HL-60 (cell line): ENCODE data around the gene PTPRN2.

Source experiments
- DNase-seq, 2 experiments: peaks; one replicate each; pipeline ENCODE4 v3.0.0-alpha.2; 2010 to 2020; ENCODE audit warnings: low read depth in 1 of 2, low spot score in 1 of 2
- H3K27ac ChIP-seq: fragments of 250-450 bp; sonication (Bioruptor Pico); replicated peaks from 2 replicates; pipeline ENCODE4 v1.5.1; 2020; ENCODE audit warnings: mild to moderate bottlenecking, moderate library complexity
- H3K27me3 ChIP-seq: fragments of 250-450 bp; sonication (Bioruptor Pico); 2 replicates; pipeline ENCODE4 v1.5.1; 2021; ENCODE audit warnings: mild to moderate bottlenecking, moderate library complexity; ENCODE audit not compliant: insufficient read depth, poor library complexity, severe bottlenecking
- H3K4me3 ChIP-seq: replicated peaks from 2 replicates; pipeline ENCODE4 v1.5.1; 2011; ENCODE audit warnings: mild to moderate bottlenecking, control low read depth, low read length; ENCODE audit not compliant: insufficient read depth
- GABPA ChIP-seq: IDR thresholded peaks from 2 replicates; pipeline ENCODE4 v1.6.1; 2012; ENCODE audit warnings: low read depth
- POLR2AphosphoS5 ChIP-seq: IDR thresholded peaks from 2 replicates; pipeline ENCODE4 v1.6.1; 2012; ENCODE audit warnings: low read depth
- REST ChIP-seq: IDR thresholded peaks from 2 replicates; pipeline ENCODE4 v1.6.1; 2012; ENCODE audit warnings: low read depth; ENCODE audit not compliant: insufficient replicate concordance
- SPI1 ChIP-seq: IDR thresholded peaks from 2 replicates; pipeline ENCODE4 v1.6.1; 2012; ENCODE audit warnings: low read depth, mild to moderate bottlenecking, borderline replicate concordance
- TF ChIP-seq, protein P1 (sequence below): IDR thresholded peaks from one replicate; pipeline ENCODE4 v1.5.1; 2011; ENCODE audit warnings: low read length, control low read depth, inconsistent platforms; ENCODE audit not compliant: insufficient read depth

PTPRN2 gene

GRCh38 chr7:158592541-158592940, 4.9 kb upstream of the PTPRN2 start:
- TF ChIP-seq POLR2AphosphoS5 (no peak), REST (no peak), SPI1 (no peak), GABPA (no peak)
- TF ChIP-seq, protein P1, sequence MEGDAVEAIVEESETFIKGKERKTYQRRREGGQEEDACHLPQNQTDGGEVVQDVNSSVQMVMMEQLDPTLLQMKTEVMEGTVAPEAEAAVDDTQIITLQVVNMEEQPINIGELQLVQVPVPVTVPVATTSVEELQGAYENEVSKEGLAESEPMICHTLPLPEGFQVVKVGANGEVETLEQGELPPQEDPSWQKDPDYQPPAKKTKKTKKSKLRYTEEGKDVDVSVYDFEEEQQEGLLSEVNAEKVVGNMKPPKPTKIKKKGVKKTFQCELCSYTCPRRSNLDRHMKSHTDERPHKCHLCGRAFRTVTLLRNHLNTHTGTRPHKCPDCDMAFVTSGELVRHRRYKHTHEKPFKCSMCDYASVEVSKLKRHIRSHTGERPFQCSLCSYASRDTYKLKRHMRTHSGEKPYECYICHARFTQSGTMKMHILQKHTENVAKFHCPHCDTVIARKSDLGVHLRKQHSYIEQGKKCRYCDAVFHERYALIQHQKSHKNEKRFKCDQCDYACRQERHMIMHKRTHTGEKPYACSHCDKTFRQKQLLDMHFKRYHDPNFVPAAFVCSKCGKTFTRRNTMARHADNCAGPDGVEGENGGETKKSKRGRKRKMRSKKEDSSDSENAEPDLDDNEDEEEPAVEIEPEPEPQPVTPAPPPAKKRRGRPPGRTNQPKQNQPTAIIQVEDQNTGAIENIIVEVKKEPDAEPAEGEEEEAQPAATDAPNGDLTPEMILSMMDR: no peak
- no peak for DNase-seq
- H3K27me3 ChIP-seq: peaks cover 15% of the 10 kb centered on the region
- H3K4me3 ChIP-seq: no peak overlapping the region
- H3K27ac ChIP-seq: no peak overlapping the region

- no peak overlapping the region for H3K4me3 ChIP-seq
- H3K27ac ChIP-seq: no peak overlapping the region
- peaks cover 15% of the 10 kb centered on the region for H3K27me3 ChIP-seq
- no peak for DNase-seq
- no peak for TF ChIP-seq POLR2AphosphoS5
- TF ChIP-seq, protein P1: no peak
- no peak for TF ChIP-seq SPI1
- TF ChIP-seq REST: no peak
- TF ChIP-seq GABPA: no peak
Observed at GRCh38 chr7:158591944-158592343, 4.3 kb upstream of the PTPRN2 start.

DNA sequence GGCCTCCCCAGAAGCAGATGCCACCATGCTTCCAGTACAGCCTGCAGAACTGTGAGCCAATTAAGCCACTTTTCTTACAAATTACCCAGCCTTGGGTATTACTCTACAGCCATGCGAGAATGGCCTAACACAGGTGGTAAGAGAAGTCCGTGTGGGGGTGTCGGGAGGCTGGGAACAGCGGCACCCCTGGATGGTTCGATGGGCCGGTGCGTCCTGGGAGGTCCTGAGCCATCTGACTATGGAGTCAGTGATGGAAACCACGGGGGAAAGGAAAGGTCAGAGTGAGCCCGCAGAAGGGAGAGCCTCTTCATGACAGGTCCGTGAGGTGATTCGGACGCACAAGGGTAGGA, 2.5 kb upstream of the PTPRN2 start:
- no peak for DNase-seq
- TF ChIP-seq POLR2AphosphoS5 (no peak), SPI1 (no peak), REST (no peak), GABPA (no peak)
- TF ChIP-seq, protein P1: no peak
- H3K27me3 ChIP-seq: peaks cover 22% of the 10 kb centered on the region
- no peak overlapping the region for H3K4me3 ChIP-seq
- no peak overlapping the region for H3K27ac ChIP-seq
